Esophagus squamous epithelium (tissue), 4 donors: ENCODE data around the gene CFAP74.

Source experiments
- CTCF ChIP-seq, 6 experiments: fragments of 450-650 bp in 4 of 6; fragments of 200-600 bp in 2 of 6; sonication (generic) in 2 of 6; IDR thresholded peaks; one replicate each; pipeline ENCODE4 v1.5.1; 2016 to 2019; ENCODE audit warnings: antibody characterized with exemption in 6 of 6, mild to moderate bottlenecking in 4 of 6, moderate library complexity in 4 of 6
- POLR2A ChIP-seq, 4 donors: fragments of 450-650 bp; IDR thresholded peaks; one replicate each; pipeline ENCODE4 v1.6.1; 2017; ENCODE audit warnings: antibody characterized with exemption in 4 of 4, mild to moderate bottlenecking in 4 of 4, moderate library complexity in 3 of 4

- TF ChIP-seq CTCF (IDR thresholded peaks at IDR 0.05), result no peak
- TF ChIP-seq POLR2A (IDR thresholded peaks at IDR 0.05), result no peak
Observed at GRCh38 chr1:1889090-1889750, 114.4 kb downstream of the CFAP74 start.
